Putamen (tissue), 1 donor: Measurements from ENCODE around the gene PLBD2.

Source experiments
- DNase-seq: peaks from one replicate; pipeline ENCODE4 v3.0.0-alpha.2; 2016; ENCODE audit warnings: low spot score

The PLBD2 gene

GRCh38 chr12:113369391-113369985 lies 11.1 kb downstream of the PLBD2 start:
- DNase-seq, result peak; percentile 54

- DNase-seq, result no peak
Measured at GRCh38 chr12:113370923-113371682, 12.7 kb downstream of the PLBD2 start.

DNA sequence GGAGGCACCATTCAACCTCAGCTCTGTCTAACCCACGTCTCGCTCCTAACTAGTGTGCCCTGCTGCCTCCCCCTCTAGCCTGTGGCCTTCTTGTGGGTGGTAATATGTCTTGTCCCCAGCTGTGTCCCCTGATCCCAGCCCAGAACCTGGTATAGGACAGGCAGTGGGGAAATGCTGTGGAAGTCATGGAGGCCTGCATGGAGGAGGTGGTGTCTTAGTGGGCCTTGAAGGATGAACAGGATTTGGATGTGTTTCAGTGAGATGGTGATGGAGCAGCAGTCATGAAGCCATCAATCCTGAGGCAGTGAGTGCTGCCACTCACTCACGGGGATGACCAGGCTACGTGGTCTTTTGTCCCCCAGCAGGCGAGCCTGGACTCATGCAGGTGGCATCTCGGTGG lies 13.4 kb downstream of the PLBD2 start:
- no peak for DNase-seq

DNA sequence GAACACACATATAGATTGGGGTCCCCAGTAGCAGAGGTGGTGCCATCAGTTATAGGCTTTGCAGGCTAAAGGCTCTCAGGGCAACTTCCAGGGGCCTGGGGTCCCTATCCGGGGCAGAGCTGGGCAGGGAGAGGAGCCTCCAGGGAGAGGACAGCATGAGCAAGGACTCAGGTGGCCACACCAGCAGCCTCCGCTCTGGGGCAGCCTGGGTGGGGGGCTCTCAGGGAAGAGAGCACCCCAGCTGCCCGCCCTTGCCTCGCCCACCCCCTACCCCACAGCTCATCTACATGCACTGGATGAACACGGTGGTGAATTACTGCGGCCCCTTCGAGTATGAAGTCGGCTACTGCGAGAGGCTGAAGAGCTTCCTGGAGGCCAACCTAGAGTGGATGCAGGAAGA lies 14.0 kb downstream of the PLBD2 start:
- no peak for DNase-seq

GRCh38 chr12:113373440-113373839 lies 15.1 kb downstream of the PLBD2 start:
- DNase-seq, result no peak

GRCh38 chr12:113373969-113374368 lies 15.6 kb downstream of the PLBD2 start:
- DNase-seq, result no peak

DNA sequence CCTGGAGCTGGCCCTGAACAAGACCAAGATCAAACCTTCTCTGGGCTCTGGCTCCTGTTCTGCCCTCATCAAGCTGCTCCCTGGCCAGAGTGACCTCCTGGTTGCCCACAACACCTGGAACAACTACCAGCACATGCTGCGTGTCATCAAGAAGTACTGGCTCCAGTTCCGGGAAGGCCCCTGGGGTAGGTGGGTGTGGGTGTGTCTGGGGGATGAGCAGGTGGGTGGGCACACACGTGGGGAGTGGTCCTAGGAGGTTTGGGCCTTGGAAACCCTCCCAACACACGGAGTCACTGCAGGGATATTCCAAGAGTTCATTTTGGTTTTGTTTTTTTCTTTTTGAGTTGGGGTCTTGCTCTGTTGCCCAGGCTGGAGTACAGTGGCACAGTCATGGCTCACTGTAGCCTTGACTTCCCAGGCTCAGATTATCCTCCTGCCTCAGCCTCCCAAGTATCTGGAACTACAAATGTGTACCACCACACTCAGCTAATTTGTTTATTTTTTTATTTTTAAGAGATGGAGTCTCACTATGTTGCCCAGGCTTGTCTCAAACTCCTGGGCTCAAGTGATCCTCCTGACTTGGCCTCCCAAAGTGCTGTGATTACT lies 16.5 kb downstream of the PLBD2 start:
- no peak for DNase-seq

GRCh38 chr12:113378291-113378690 lies 19.9 kb downstream of the PLBD2 start:
- no peak for DNase-seq

GRCh38 chr12:113381220-113381619 lies 22.8 kb downstream of the PLBD2 start:
- DNase-seq, result no peak

GRCh38 chr12:113382206-113382605 lies 23.8 kb downstream of the PLBD2 start:
- no peak for DNase-seq

GRCh38 chr12:113384778-113385177 lies 26.4 kb downstream of the PLBD2 start:
- no peak for DNase-seq

- no peak for DNase-seq
Measured at GRCh38 chr12:113385282-113385882, 27.0 kb downstream of the PLBD2 start.

DNA sequence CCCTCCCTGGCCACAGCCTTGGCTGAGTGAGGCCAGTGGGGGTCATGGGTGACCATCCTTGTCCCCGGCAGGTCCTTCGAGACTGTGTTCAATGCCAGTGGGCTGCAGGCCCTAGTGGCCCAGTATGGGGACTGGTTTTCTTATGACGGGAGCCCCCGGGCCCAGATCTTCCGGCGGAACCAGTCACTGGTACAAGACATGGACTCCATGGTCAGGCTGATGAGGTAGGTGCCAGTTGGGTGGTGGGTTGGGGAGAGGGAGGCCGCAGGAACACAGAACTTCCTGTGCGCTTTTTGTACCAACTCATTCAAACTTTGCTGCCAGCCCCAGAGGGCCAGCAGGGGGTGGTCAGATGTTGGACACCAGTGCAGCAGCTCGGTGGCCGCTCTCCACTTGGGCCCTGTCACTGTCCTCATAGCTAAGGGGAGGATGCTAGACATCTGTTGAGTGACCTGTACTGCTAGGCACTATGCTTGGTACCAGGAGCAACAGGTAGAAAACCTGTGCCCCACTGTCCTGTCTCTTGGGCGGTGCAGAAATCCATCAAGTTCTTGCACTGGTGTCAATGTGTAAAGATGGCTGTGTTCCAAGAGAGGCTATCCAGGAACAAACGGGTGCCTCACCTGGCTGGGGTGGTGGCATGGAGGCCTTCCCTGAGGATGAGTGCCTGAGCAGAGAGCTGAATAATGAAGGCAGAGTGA lies 28.6 kb downstream of the PLBD2 start:
- no peak for DNase-seq

DNA sequence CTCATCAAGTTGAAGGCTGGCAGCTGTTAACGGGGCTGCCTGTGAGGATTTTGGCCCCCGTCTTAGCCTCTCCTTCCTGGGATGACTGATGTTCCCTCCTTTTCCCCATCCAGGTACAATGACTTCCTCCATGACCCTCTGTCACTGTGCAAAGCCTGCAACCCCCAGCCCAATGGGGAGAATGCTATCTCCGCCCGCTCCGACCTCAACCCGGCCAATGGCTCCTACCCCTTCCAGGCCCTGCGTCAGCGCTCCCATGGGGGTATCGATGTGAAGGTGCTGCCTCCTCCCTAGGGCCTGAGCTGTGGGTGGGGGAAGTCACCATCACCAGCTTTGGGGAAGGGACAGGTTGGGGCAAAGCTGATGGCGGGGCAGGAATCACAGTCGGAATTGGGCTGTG lies 29.2 kb downstream of the PLBD2 start:
- DNase-seq, result no peak

GRCh38 chr12:113388351-113388750 lies 30.0 kb downstream of the PLBD2 start:
- no peak for DNase-seq

- no peak for DNase-seq
Measured at GRCh38 chr12:113390064-113391043, 32.0 kb downstream of the PLBD2 start.

DNA sequence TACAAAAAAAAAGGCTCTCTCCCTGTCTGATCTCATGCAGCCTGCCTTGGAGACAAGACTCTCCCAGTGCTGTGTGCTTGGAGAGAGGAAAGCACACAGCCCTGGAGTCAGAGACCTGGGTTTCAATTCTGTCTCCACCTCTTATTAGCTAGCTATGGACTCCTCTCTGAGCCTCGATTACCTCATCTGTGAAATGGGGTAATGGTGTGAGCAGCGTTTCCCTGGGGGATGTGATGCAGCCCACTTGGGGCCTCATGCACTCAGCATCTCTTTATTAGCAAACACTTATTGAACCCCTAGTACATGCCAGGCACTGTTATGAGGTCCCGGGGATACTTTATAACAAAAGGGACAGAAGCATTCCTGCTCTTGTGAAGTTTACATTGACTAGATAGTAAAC lies 32.8 kb downstream of the PLBD2 start:
- DNase-seq, result no peak

DNA sequence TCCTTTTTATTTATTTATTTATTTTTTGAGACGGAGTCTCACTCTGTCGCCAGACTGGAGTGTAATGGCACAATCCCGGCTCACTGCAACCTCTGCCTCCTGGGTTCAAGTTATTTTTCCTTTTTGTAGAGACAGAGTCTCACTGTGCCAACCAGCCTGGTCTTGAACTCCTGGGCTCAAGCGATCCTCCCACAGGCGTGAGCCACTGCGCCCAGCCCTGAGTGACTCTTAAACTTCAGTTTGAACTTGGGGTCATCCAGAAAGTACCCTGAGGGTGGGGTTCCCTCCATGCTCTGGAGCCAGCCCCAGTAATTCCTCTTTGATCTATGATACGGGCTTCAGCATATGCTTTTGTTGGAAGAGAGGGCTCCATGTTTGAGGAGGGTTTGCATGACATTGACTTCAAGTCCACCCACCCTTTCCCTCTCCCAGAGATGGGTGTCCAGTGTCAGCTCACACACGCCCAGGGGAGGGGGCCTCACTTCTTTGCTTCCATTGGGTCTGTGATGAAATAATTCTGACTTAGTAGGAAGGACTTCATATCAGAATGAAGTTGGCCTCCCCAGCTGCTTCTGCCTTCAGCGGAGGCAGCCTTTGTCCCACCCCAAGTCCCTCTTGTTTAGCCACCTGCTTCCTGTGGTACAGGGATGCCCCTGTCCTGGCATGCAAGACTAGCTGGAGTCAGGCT lies 33.4 kb downstream of the PLBD2 start:
- DNase-seq, result no peak

- no peak for DNase-seq
Measured at GRCh38 chr12:113392520-113392919, 34.1 kb downstream of the PLBD2 start.

DNA sequence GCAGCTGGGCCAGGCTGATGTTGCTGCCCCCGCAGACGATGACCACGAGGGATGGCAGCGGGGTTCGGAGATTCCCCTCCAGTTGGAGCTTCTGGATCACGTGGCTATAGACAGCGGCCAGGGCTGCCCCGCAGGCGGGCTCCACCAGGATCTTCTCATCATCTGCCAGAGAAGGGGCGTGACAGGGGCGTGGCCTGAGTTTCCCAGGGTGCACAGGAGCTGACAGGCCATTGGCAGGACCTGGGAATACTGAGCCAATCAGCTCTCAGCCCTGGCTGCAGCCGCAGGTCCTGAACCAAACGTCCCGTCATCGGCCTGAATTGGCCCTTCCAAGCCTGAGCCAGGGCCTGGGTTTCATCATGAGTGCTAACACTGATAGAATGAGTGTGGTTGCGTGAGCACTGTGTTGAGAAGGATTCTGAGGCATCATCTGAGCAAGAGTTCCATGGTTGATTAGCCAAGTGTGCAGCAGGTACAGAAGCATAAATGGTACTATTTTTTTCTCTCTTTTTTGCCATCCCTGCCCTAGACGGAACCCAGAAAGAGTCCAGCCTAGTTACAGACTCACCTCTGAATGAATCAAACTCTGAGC lies 34.7 kb downstream of the PLBD2 start:
- DNase-seq, result no peak
